ENCODE data around the gene RRM1.
"Not testable (repeated sequence)": the region's sequence is repeated elsewhere in the genome, so short reads cannot be mapped to it uniquely, and the experiment has no call there.

Gene RRM1

DNA sequence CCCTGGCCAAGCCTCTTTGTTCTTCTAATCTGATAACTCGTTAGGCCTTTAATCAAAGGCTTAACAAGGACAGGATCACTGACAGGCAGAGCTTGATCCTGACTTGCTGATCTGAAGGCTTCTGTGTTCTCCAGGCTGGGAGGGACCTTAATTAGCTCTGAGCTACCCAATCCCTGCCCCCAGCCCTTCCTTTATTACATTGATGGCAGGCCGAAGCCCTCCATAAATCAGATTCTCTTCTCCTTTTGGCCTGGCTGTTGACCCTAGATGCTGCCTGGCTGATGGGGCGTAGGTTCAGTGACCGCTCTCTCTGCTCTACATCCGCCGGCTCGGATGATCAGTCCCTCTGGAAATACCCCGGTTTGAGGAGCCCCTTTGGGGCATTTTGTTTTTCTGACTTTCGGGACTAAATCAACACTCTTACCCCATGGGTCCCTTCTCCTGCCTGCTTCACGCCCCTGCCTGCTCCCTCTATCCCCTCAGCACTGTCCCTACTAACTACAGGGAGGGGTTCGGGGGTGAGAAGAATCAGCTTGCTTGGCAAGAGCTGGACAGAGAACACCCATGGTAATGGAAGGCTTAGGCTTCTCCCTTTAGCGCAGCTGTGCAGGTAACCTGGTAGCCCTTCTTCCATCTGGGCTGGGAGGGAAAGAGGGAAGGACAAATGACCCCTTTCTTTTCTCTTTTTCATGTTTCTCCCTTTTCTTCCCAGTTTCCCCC is 10.0 kb upstream of the RRM1 start:
- DNase-seq, result no peak

DNA sequence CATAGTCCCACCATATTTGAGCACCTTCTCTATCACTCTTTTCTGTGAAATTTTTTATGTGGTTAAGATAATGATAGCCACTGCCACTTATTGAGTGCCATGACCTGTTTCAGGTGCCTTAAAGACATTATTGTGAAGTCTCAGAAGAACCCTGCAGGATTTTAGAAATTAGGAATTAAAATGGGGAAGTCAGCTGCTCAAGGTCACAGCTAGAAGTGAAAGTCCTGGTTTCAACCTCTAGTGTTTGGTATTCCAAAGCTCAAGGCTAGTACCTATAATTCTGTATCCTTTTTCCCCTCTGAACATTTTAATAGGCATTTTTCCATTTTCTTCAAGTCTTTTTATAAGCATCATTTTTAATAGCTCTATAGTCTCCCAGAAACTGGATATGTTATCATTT is 9.0 kb upstream of the RRM1 start:
- no peak for DNase-seq

DNA sequence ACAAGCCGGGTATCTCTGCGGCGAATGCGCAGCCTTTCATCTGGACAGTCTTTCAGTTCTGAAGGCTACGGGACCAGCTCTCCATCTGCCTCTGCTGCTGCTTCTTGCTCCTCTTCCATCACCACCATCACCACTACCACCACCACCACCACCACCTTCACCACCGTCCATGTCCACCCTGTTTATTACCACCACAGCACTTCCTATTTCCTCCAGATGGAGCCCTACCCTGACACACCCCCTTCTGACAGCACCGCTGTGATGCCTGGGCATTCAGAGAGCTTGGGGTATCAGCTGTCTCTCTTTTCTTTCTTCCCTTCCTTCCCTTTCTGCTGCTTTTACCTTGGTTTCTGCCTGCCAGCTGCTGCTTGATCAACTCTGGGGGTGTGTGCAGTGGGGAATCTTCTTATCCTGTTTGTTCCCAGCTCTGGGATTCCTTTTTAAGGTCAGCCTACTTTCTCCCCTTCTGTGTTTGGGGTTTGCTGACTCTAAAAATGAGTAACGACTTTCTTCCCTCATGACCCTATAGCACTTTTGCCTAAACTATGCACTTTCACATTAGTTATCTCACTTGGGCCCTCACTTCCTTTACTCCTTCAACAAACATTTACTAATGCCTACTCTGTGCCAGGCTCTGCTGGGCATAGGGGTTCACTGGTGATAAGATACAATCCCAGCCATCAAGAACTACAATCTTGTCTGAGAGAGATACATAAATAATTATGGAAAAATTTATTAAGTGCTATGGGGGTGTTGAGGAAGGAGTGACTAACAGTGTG is 7.8 kb upstream of the RRM1 start:
- DNase-seq, result no peak

DNA sequence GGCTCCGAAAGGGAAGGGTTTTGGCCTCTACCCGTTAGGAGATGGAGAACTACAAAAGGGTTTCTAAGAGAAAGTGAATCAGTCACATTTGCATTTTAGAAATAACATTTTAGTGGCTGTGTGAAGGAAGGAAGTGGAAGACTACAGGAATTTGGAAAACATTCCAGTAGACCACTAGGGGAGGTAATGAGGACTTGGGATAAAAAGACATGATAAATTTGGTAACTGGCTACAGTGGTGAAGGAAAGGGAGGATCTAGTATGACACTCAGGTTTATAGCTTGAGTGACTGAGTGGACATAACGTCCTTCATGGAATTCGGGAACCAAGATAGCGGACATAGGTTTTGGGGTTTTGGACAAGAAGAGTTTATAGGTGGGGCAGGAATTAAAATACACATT is 7.0 kb upstream of the RRM1 start:
- DNase-seq, result no peak

DNA sequence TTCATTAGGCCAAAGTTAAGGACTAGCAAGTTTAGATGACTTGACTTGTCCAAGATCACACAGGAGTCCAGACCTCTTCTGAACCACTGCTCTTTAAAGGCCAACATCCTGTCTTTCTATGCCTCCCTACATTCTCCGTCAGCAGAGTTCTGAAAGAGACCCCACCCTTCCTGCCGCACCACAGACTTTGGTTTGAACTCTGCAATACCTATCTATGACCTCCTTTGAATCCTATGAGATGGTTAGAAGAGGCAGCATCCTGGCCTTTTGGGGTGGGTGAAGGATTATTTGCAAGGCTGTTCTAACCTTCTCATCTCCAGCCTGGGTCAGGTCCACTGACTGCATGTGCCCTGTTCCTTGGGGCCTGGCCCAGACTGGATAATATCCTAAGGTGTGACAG is 4.3 kb upstream of the RRM1 start:
- DNase-seq, result no peak

DNA sequence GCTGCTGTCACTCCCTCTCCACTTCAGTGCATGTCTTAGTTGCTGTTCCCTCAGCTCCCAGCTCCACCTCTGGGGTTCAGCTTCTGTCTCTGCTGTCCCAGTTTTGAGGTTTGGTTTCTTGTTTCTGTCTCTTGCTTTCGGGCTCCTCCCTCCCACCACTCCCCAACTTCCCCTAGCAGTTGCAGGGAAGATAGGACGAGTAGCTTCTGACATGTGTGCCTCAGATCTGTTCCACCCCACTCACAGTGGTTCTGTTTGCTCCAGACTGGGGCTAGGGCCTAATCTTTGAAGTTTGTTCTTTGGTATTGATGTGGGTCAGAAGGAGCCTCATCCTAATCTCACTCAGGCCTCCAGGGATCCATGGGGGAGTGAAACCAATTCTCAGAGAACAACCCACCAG is 2.6 kb upstream of the RRM1 start:
- DNase-seq, result no peak

DNA sequence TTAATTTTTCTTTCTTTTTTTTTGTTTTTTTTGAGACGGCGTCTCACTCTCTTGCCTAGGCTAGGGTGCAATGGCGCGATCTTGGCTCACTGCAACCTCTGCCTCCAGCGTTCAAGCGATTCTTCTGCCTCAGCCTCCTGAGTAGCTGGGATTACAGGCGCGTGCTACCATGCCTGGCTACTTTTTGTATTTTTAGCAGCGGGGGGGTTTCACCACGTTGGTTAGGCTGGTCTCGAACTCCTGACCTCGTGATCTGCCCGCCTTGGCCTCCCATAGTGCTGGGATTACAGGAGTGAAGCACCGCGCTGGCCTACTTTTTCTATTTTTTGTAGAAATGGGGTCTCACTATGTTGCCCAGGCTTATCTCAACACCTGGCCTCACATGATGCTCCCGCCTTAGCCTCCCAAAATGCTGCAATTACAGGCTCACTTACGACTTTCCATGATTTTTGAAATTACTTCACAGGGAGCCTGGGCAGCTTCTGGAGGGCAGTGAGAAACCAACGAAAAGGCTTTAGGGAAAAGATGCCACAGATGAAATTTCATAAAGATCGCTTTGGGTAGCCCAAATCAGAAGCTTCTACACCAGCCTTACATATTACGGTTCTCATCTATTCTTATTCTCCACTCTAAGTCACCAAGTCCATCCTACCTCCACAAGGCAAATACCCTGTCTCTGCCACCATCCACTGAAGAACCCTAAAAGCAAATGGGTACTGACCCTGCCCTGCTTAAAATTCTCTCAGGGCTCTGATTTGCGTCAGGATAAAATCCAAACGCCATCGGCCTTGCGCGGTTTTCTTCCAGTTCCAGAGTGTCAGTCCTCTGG is 866 bp upstream of the RRM1 start:
- no peak for DNase-seq

DNA sequence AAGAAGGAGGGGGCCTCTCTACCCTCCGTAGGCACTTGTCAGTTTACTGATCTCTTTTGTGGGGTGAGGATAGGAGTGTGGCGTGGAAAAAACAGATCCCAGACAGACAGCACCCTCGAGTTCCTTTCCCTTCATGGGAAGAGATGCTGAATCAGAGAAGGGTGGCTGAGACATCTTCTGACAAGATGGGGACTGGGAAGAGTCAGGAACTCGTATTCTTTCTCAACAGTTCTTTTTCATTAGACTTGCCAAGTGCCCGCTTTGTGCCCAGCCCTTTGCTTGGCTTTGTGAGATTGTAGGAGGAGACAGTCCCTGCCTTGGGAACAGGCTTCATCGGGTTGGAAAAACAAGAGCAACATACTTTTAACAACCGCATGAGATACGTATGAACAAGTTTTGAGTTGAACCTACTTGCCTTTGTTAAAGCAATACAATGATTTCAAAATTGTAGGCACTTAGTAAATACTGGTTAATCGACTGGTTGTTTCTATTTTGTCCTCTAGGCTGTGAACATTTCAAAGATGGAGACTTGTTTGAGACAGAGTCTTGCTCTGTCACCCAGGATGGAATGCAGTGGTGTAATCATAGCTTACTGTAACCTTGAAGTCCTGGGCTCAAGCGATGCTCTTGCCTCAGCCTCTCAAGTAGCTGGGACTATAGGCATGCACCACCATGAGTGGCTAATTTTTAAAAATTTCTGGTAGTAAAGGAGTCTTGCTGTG is 1.1 kb downstream of the RRM1 start:
- DNase-seq, result peak; percentile 3

DNA sequence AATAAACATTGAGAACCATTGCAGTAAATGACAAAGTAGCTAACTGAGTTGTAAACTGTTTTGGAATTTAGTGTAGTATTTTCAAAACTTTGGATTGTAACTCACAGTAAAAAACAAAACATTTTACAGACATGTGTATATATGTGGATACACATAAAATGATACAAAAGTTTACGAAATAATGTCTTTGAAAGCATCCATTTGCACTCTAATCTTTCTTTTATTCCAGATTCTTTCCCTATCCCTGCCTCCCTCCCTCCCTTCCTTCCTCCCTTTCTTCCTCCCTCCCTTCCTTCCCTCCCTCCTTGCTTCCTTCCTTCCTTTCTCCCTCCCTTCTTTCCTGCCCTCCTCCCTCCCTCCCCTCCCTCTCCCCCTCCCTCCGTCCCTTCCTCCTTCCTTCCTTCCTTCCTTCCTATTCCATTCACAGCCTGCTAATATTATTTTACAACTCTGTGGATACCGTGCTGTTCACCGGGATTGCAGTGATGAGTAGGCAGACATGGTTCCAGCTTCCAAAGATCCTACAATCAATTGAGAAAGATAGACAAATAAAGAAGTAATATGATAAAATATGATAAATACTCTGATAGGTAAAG is 3.5 kb downstream of the RRM1 start:
- no peak for DNase-seq

DNA sequence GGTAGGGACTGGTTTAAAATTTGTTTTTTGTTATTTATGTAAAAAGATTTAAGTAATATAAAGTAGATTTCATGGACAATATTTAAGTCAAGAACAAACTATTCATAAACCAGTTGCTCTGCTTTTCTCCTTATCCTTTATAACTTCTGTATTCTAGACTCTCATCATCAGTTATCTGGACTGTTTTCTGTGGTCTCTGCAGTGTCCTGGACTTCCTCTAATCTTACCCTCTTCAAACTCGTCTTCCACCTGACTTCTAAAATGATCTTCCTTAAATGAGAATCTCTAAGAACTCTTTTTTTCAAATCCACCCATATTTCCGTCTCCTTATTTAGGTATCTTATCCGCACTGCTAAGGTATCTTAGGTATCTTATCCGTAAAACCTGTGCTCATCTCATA is 8.1 kb downstream of the RRM1 start:
- no peak for DNase-seq

DNA sequence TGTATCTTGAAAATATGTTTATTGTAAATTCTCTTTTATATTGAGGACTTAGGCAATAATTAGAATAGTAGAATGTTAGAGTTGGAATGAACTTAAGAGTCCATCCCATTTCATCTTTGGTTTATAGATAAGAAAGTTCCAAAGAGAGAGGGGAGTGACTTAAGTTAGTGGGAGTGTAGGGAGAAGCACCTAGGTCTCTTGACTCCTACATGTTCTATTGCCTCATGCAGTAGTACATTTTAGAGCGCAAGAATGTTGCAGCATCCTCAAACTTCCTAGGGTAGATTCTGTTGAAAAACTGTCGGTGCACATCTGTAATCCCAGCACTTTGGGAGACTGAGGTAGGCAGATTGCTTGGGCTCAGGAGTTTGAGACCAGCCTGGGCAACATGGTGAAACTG is 8.7 kb downstream of the RRM1 start:
- no peak for DNase-seq

DNA sequence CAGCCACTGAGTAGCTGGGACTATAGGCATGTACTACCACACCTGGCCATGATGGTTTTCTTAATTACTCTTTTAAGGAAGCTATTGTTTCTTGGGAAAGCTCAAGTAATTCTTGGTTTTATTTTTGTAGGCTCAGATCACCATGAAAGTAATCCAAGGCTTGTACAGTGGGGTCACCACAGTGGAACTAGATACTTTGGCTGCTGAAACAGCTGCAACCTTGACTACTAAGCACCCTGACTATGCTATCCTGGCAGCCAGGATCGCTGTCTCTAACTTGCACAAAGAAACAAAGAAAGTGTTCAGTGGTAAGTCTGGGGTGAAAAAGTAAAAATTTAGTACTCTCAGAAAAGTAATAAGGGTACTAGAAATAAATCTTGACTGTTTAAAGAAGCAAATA is 11.3 kb downstream of the RRM1 start:
- DNase-seq, result no peak

DNA sequence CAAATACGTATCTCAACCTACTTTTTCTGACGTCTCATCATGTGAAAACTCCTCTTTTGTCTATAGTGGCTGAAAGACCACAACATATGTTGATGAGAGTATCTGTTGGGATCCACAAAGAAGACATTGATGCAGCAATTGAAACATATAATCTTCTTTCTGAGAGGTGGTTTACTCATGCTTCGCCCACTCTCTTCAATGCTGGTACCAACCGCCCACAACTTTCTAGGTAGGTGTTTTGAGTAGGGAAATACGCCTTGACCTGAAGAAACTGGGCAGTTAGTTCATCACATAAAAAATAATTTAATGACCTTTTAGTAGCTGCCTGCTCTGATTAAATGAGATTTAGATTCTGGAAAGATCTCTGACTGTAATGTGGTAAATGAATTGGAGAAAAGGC is 17.2 kb downstream of the RRM1 start:
- no peak for DNase-seq

DNA sequence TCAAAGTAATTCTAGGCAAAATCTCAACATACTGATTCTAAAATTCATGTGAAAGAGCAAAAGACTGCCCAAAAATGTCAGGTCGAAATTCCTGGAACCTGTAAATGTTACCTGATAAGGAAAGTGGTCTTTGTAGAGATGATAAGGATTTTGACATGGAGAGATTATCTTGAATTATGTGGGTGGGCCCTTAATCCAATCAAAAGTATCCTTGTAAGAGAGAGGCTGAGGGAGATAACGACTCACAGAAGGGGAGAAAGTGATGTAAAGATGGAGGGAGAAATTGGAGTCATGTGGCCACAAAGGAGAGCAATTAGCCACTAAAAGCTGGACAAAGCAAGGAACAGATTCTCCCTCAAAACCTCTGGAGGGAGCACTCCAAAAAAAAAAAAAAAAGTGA is 20.5 kb downstream of the RRM1 start:
- no peak for DNase-seq

DNA sequence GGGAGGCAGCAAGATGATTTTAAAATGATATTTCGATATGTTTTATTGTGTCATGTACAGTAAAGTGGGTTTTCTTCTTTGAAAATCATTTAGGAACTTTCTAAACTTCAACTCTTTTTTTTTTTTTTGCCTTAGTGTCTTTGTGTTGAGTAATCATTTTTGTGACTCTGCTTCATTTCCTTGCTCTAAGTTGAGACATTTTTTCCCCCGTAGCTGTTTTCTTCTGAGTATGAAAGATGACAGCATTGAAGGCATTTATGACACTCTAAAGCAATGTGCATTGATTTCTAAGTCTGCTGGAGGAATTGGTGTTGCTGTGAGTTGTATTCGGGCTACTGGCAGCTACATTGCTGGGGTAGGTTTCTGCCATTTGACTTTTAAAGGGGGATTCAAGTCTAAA is 23.5 kb downstream of the RRM1 start:
- DNase-seq, result no peak

DNA sequence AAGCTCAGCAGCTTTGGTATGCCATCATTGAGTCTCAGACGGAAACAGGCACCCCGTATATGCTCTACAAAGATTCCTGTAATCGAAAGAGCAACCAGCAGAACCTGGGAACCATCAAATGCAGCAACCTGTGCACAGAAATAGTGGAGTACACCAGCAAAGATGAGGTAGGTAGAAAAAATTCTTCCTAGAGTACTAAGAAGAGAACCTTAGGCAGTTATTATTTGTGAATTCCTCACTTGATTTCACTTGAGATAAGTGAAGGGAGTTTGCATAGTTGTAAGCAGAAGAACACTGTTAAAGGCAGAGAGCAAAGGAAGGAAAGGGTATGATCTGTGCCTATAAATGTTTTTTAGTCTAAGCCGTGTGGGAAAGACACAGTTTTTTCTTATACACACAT is 28.6 kb downstream of the RRM1 start:
- no peak for DNase-seq

DNA sequence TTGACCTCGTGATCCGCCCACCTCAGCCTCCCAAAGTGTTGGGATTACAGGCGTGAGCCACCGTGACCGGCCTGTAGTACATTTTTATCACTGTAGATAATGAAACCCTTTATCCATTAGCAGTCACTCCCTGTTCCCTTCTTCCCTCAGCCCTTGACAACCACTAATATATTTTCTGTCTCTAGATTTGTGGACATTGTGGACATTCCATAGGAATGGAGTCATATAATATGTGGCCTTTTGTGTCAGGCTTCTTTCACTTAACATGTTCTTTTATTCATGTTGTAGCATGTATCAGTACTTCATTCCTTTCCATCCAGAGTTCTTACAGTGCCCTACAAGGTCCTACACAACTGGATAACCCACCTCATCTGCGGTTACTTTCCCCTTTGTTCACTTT is 30.5 kb downstream of the RRM1 start:
- DNase-seq, result no peak

DNA sequence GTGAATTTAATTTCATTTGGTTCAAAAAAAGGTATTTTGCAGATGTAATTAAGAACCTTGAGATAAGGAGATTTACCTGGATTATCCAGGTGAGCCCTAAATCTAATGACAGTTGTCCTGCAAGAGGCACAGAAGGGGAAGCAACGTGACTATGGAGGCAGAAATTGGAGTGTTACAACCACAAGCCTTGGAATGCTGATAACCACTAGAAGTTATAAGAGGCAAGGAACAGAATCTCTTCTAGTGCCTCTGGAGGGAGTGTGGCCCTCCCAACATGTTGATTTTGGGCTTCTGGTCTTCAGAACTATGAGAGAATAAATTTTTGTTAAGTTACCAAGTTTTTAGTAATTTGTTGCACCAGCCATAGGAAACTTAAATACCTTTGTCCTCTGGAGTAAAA is 32.8 kb downstream of the RRM1 start:
- DNase-seq, result no peak

DNA sequence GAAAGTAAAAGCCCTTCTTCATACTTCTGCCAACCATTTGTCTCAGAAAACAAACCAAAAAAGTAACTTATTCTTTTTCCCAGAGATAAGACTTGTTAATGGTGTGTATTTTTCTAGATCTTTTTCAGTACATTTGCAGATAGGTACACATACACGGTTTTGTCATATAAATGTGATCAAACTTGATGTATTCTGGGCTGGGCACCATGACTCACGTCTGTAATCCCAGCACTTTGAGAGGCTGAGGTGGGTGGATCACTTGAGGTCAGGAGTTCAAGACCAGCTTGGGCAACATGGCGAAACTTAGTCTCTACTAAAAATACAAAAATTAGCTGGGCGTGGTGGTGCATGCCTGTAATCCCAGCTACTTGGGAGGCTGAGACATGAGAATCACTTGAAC is 35.6 kb downstream of the RRM1 start:
- not testable (repeated sequence) for DNase-seq

DNA sequence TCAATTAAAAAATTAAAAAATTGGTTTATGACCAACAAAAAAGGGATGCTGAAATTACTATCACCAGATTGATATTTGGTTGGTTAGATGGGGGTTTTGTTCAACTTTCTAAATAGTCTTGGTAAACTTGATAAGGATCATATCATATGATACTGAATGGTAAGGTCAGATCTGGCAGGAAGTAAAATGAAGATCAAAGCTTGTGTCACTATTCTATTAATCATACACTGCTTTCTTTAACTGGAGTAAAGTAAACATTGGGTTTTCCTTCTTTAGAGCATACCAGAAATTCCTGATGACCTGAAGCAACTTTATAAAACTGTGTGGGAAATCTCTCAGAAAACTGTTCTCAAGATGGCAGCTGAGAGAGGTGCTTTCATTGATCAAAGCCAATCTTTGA is 40.2 kb downstream of the RRM1 start:
- DNase-seq, result no peak

DNA sequence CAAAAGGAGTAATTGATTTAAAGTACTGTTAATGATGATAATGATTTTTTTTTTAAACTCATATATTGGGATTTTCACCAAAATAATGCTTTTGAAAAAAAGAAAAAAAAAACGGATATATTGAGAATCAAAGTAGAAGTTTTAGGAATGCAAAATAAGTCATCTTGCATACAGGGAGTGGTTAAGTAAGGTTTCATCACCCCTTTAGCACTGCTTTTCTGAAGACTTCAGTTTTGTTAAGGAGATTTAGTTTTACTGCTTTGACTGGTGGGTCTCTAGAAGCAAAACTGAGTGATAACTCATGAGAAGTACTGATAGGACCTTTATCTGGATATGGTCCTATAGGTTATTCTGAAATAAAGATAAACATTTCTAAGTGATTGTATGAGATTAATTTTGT is 43.9 kb downstream of the RRM1 start:
- DNase-seq, result no peak

DNA sequence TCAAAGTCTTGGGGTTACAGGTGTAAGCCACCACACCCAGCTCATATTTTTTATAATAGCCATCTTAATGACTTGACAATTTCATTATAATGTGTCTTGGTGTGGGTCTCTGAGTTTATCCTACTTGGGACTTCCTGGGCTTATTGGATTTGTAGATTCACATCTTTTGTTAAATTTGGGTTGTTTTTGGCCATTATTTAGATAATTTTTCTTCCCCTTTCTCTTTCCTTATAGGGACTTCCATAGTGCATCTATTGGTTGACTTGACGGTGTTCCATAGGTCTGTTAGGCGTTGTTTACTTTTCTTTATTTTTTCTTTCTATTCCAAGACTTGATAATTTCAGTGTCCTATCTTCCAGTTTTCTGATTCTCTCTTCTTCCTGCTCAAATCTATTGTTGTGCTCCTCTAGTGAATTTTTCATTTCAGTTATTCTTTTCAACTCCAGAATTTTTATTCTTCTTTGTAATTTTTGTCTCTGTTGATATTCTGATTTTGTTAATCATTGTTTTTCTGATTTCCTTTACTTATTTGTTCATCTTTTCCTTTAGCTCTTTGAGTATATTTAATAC is 45.6 kb downstream of the RRM1 start:
- DNase-seq, result no peak

Data from NCI-H774 (cell line).